ENCODE data around the gene MRPL38. TPM values are rescaled to one million over a fixed set of nuclear protein-coding genes. Genes with fewer than 3 reads are reported as not detected.
A peak's percentile ranks its signal among the peaks of the same experiment; 100 is the strongest.
"Not testable (repeated sequence)": the region's sequence is repeated elsewhere in the genome, so short reads cannot be mapped to it uniquely, and the experiment has no call there.

The MRPL38 gene
- total RNA-seq, 2 experiments from 2014 or later: 117 to 126 TPM

- intact Hi-C loops (cut with micrococcal nuclease): no loop called here
- Mint-ChIP-seq H3K27ac (peak overlapping the region; percentile 78), H3K4me1 (ENCODE audit: low read depth) (peaks cover 17% of the 10 kb centered on the region), H3K36me3 (ENCODE audit: low read depth) (no peaks in the 10 kb centered on the region), H3K9me3 (no peaks in the 10 kb centered on the region), H3K4me3 (no peak overlapping the region), H3K27me3 (no peaks in the 10 kb centered on the region)
- ChIA-PET POLR2A (interaction anchor here (0.7 to 1.8 kb wide), 3 partner anchors 9 to 85 kb away, joined by 3 to 16 read pairs (median 8); partner anchors contain the start of gene WBP2), CTCF (interaction anchor here (0.9 to 4.6 kb wide), 8 partner anchors 9 to 141 kb away, joined by 3 to 47 read pairs (median 4); partner anchors contain the start of genes UNC13D and WBP2)
- DNase-seq: peak; percentile 71
- peak; percentile 78 for ATAC-seq
- TF ChIP-seq, protein P1, sequence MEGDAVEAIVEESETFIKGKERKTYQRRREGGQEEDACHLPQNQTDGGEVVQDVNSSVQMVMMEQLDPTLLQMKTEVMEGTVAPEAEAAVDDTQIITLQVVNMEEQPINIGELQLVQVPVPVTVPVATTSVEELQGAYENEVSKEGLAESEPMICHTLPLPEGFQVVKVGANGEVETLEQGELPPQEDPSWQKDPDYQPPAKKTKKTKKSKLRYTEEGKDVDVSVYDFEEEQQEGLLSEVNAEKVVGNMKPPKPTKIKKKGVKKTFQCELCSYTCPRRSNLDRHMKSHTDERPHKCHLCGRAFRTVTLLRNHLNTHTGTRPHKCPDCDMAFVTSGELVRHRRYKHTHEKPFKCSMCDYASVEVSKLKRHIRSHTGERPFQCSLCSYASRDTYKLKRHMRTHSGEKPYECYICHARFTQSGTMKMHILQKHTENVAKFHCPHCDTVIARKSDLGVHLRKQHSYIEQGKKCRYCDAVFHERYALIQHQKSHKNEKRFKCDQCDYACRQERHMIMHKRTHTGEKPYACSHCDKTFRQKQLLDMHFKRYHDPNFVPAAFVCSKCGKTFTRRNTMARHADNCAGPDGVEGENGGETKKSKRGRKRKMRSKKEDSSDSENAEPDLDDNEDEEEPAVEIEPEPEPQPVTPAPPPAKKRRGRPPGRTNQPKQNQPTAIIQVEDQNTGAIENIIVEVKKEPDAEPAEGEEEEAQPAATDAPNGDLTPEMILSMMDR (IDR thresholded peaks at IDR 0.05): no peak
Measured at GRCh38 chr17:75864448-75864871, 40.2 kb downstream of the MRPL38 start.

- ChIA-PET CTCF (interaction anchor here (0.6 to 6.7 kb wide), 22 partner anchors 11 to 153 kb away, joined by 3 to 107 read pairs (median 7); partner anchors contain the start of genes CDK3, GALK1, TRIM47 and TRIM65), POLR2A (interaction anchor here (1.0 to 9.2 kb wide), 4 partner anchors 14 to 117 kb away, joined by 3 to 72 read pairs (median 4); partner anchors contain the start of genes ACOX1, TEN1 and TRIM47)
- no peak overlapping the region for H3K27ac Mint-ChIP-seq
- no peak overlapping the region for H3K4me3 Mint-ChIP-seq
- ATAC-seq (no peak), DNase-seq (no peak)
- intact Hi-C loops (cut with micrococcal nuclease): no loop called here
- H3K27me3 Mint-ChIP-seq: no peaks in the 10 kb centered on the region
- TF ChIP-seq, protein P1 (IDR thresholded peaks at IDR 0.05): no peak
- no peaks in the 10 kb centered on the region for H3K9me3 Mint-ChIP-seq
- no peaks in the 10 kb centered on the region for H3K36me3 Mint-ChIP-seq (ENCODE audit: low read depth)
- H3K4me1 Mint-ChIP-seq (ENCODE audit: low read depth): peaks cover 31% of the 10 kb centered on the region
Measured at GRCh38 chr17:75861927-75862317, 42.8 kb downstream of the MRPL38 start.

DNA sequence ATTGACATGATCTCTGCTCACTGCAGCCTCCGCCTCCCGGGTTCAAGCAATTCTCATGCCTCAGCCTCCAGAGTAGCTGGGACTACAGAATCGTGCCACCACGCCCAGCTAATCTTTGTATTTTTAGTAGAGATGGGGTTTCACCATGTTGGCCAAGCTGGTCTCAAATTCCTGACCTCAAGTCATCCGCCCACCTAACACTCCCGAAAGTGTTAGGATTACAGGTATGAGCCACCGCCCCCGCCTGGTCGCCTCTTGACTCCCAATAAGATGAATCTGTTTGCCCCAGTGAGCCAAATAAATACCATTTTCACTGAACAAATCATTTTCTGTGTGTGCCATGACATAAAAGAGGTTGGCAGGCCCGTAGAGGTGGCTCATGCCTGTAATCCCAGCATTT is 45.3 kb downstream of the MRPL38 start:
- H3K4me1 Mint-ChIP-seq (ENCODE audit: low read depth): peaks cover 27% of the 10 kb centered on the region
- DNase-seq: peak; percentile 26
- ATAC-seq; H3K27ac Mint-ChIP-seq; H3K36me3 Mint-ChIP-seq (ENCODE audit: low read depth); intact Hi-C loops (cut with micrococcal nuclease); H3K27me3 Mint-ChIP-seq; H3K4me3 Mint-ChIP-seq; H3K9me3 Mint-ChIP-seq: not testable (repeated sequence)
- POLR2A ChIA-PET: interaction anchor here (1.5 to 9.2 kb wide), 2 partner anchors 17 to 80 kb away, joined by 4 to 72 read pairs; partner anchors contain the start of gene TRIM47
- CTCF ChIA-PET: interaction anchor here (0.9 to 6.7 kb wide), 4 partner anchors 12 to 106 kb away, joined by 3 to 107 read pairs (median 8); no protein-coding TSS in a partner anchor

GRCh38 chr17:75856062-75856756 is 48.5 kb downstream of the MRPL38 start:
- H3K4me3 Mint-ChIP-seq: no peak overlapping the region
- H3K27ac Mint-ChIP-seq: peak overlapping the region; percentile 92
- POLR2A ChIA-PET: interaction anchor here (0.7 to 9.2 kb wide), 13 partner anchors 9 to 103 kb away, joined by 3 to 72 read pairs (median 7); partner anchors contain the start of genes TRIM47, TRIM65, UNC13D and UNK
- ATAC-seq (no peak), DNase-seq (peak; percentile 44)
- TF ChIP-seq, protein P1 (IDR thresholded peaks at IDR 0.05): peak; percentile 53
- peaks cover 33% of the 10 kb centered on the region for H3K4me1 Mint-ChIP-seq (ENCODE audit: low read depth)
- intact Hi-C loops (cut with micrococcal nuclease): no loop called here
- H3K9me3 Mint-ChIP-seq: no peaks in the 10 kb centered on the region
- CTCF ChIA-PET: interaction anchor here (0.6 to 3.5 kb wide), 17 partner anchors 8 to 107 kb away, joined by 3 to 45 read pairs (median 5); partner anchors contain the start of genes GALK1, TRIM47 and TRIM65
- H3K36me3 Mint-ChIP-seq (ENCODE audit: low read depth): peaks cover 2% of the 10 kb centered on the region
- H3K27me3 Mint-ChIP-seq: no peaks in the 10 kb centered on the region

GRCh38 chr17:75855310-75856061 is 49.2 kb downstream of the MRPL38 start, which contains the start of gene WBP2:
WBP2 (minus strand) TSS chr17:75855335; CDS start chr17:75855297, 38 bp downstream.
- H3K4me3 Mint-ChIP-seq: no peak within 1 kb of the TSS
- CTCF ChIA-PET: interaction anchor here (0.6 to 3.5 kb wide), 23 partner anchors 7 to 159 kb away, joined by 3 to 45 read pairs (median 4); partner anchors contain the start of genes GALK1, TRIM47 and TRIM65
- TF ChIP-seq, protein P1 (IDR thresholded peaks at IDR 0.05): no peak
- intact Hi-C loops (cut with micrococcal nuclease): no loop called here
- DNase-seq (peak; percentile 100), ATAC-seq (peak; percentile 93)
- peaks cover 2% of the 10 kb centered on the region for H3K36me3 Mint-ChIP-seq (ENCODE audit: low read depth)
- H3K27me3 Mint-ChIP-seq: no peaks in the 10 kb centered on the region
- H3K4me1 Mint-ChIP-seq (ENCODE audit: low read depth): peaks cover 33% of the 10 kb centered on the region
- H3K9me3 Mint-ChIP-seq: no peaks in the 10 kb centered on the region
- H3K27ac Mint-ChIP-seq: peak within 1 kb of the TSS; percentile 92
- POLR2A ChIA-PET: interaction anchor here (0.7 to 9.2 kb wide), 16 partner anchors 9 to 184 kb away, joined by 3 to 72 read pairs (median 6); partner anchors contain the start of genes TRIM47, TRIM65, UNC13D and UNK

All from activated CD8-positive, alpha-beta T cell treated with anti-CD3 and anti-CD28 coated beads for 36 hours (primary cell).